GM19324 (cell line): Measurements from ENCODE around the gene TTC7B.

Experiments used
- ATAC-seq: cut with Tn5 transposase; IDR thresholded peaks from one replicate; pipeline ENCODE4 v1.9.1; 2021; ENCODE audit warnings: mild to moderate bottlenecking, moderate library complexity; ENCODE audit not compliant: unreplicated experiment, low FRiP score

The TTC7B gene

DNA sequence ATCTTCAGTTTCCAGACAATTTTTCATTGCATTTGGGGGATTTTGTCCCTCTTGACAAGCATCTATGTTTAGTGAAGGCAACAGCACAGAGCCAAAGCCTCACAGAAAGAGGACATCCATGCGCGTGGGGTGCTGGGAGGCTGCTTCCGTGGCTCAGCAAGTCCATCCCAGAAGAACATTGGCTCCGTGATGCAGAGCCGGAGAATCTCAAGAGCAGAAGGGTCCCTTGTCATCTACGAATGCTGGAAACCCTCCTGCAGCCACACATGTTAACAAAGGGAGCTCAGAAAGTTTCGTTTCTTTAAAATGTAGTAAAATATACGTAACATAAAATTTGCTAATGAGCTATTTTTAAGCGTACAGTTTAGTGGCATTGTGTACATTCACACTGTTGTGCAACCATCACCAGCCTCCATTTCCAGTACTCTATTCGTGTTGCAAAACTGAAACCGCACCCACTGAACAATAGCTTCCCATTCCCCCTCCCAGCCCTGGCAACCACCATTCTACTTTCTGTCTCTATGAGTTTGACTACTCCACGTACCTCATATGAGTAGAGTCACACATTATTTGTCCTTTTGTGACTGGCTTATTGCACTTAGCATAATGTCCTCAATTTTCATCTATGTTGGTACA, 185.9 kb downstream of the TTC7B start:
- no peak for ATAC-seq

DNA sequence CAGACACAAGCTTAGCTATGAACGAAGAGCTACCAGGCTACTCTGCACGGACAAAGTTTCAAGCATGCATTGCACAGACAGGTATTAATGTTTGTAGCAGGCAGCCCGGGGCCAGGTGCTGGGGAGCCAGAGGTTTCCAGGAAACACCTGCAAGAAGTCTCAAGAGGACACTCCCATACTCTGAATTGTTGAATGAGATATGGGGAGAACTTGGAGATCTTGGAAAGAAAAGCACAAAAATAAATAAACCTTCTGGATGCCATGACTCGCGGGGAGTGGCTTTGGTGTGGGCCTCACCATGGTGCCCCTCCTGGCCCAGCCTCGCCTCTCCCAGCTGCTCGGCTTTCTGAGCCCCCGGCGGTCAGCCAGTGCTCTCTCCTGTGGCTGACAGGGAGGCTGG, 186.8 kb downstream of the TTC7B start:
- ATAC-seq: no peak

DNA sequence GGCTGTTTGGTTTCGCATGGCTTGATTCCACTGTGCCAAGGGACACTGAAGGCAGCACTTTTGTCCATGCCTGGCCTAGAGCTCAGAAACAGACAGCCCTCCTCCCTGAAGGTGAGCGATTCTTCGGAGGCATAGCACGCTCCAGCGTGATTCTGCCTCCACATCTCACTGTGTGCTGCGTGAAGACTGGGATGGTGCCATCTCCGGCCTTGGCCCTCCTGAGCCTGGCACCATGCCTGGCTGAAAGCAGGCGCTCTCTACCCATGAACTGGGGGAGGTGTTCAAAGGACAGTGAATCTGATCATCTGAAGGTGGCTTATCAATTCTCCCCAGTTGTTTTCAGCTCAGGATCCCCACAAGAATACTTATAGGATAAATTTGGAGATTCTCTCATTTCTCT, 187.4 kb downstream of the TTC7B start:
- no peak for ATAC-seq

- ATAC-seq: no peak
Observed at GRCh38 chr14:90627478-90627877, 188.8 kb downstream of the TTC7B start.

GRCh38 chr14:90626550-90626949, 189.7 kb downstream of the TTC7B start:
- no peak for ATAC-seq

DNA sequence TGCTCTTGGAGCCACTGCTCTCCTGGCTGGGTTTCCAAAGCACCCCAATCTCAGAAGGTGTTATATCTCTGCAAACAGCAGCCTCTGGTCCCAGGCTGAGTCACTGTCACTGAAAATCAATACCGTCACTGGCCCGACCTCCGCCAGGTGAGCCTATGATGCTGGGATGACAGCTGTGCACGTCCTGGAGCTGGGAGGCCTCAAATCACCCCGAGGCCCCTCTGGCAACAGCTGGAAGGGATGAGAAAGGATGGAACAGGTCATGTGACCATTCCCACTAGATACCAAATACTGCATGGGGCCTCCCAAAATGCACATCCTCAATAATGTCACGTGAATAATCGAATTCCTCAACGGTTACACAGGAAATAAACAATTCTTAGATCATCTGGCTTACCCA, 190.8 kb downstream of the TTC7B start:
- ATAC-seq: no peak

DNA sequence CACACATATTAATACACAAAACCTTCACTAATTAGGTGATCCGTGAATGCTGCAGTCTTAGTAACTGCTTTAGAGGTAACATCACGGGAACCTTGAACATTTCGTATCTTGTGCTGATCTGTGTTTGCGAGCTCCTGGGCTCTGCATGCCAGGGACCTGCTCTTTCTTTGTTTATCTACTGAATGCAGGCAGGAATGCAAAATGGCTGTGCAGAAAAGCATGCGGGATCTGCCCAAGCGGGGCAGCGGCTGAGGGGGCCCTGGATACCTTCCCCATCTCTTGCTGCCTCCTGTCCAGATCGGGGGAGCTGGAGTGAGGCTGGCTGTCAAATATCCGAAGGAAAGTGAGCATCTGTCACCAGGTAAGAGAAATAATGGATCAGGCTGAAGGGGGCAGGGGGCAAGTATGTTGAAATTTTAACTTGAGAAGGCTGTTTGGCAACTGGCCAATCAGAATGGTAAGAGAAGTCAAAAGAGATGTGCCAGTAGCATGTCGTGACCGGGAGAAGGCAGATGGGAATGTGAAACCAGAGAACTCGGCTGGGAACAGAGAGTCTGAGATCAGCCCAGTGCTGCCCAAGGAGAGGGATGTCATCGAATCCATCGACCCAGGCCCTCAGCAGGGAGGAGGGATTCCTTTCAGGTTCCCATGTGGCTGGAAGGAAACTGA, 191.4 kb downstream of the TTC7B start:
- ATAC-seq: no peak

- no peak for ATAC-seq
Observed at GRCh38 chr14:90624227-90624626, 192.0 kb downstream of the TTC7B start.

DNA sequence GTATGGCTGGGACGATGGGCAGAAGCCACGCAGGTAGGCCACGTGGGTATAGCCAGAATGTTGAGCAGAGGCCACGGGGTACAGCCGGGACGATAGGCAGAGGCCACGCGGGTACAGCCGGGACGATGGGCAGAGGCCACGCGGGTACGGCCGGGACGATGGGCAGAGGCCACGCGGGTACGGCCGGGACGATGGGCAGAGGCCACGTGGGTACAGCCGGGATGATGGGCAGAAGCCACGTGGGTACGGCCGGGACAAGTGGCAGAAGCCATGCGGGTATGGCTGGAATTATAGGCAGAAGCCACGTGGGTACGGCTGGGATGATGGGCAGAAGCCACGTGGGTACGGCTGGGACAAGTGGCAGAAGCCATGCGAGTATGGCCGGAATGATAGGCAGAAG, 195.0 kb downstream of the TTC7B start:
- ATAC-seq: no peak

GRCh38 chr14:90620568-90621077, 195.6 kb downstream of the TTC7B start:
- ATAC-seq: no peak

- ATAC-seq: no peak
Observed at GRCh38 chr14:90619911-90620310, 196.3 kb downstream of the TTC7B start.

GRCh38 chr14:90617961-90618360, 198.3 kb downstream of the TTC7B start:
- no peak for ATAC-seq

- ATAC-seq: no peak
Observed at GRCh38 chr14:90616881-90617280, 199.3 kb downstream of the TTC7B start.

- no peak for ATAC-seq
Observed at GRCh38 chr14:90616313-90616712, 199.9 kb downstream of the TTC7B start.

DNA sequence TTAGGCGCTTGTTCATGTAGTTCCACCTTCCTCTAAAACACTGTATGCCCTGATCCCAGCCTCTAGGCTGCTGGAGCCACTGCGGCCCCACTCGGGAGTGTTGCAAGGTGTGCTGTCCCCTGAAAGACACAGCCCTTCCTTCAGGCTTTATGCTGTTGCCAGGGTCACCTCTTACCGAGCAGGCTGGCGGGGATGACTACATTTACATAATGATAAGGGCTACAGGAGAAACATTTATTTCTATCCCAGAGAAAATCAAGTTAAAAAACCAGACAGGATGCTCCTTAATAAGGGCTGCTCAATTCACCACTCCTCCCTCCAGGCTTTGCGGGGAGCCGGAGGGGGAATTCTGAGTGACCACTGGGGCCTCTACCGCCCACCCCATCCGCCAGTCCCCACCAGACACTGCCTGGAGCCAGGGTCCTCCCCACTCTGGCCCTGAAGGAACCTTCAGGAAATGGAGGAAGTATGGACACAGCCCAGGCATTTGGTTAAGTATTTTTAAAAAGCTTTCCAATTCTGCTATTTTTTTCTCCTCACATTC, 200.6 kb downstream of the TTC7B start:
- no peak for ATAC-seq

GRCh38 chr14:90614696-90615516, 201.3 kb downstream of the TTC7B start:
- no peak for ATAC-seq

DNA sequence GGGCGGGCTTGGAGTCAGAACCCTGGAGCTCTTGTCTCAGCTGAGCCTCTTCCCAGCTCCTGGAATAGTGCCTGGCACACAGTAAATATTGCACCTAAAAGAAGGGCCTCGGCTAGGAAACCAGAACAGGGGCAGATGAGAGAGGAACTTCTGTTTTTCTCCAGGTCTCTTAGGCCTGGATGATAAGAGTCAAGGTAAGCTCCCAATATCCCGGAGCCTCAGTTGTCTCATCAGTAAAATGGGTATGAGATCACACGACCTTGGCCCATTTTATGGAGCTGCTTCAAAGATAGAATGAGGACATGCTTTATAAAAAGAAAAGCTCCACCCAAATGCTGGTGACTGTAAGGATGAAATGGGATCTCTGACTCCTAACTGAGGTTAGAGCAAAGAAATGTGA, 202.2 kb downstream of the TTC7B start:
- no peak for ATAC-seq

DNA sequence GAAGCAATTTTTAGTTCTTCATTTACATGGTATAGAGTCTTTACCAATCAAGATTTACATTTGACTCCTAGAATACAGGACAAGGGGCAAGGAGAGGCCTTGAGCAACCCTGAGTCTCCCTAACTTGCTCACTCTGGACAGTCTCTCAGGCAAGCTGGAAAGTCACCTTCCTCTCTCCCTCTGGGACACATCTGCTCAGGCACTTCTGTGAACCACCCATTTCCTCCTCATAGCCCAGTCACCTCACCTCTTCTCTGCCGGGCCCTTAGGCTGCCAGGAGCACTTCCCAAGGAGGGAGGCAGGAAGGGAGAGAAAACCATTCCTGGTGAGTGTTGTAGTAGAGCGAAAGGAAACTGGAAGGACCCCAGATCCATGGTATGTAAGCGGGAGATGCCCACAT, 202.8 kb downstream of the TTC7B start:
- no peak for ATAC-seq

DNA sequence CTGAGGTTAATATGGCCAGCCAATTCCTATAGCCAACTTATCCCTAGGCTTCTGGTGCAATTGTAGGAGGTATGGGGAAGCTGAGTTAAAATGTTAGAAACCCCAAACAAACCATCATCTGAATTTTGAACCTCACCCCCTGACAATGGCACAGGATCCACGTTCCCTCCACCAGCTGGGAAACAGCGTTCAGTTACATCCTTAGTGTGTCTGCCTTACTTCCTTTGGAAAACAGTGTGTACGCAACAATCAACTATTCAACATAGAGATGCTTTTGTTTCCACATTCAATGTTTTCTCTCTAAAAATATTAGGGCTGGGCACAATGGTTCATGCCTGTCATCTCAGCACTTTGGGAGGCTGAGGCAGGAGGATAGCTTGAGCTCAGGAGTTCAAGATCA, 203.4 kb downstream of the TTC7B start:
- no peak for ATAC-seq

- ATAC-seq: no peak
Observed at GRCh38 chr14:90611936-90612335, 204.3 kb downstream of the TTC7B start.

- ATAC-seq: no peak
Observed at GRCh38 chr14:90611501-90611900, 204.7 kb downstream of the TTC7B start.
